Stimulated activated CD4-positive, alpha-beta T cell treated with anti-CD3 and anti-CD28 coated beads, Interleukin-4, amount 100 ng/mL, for 1 hour (primary cell): ENCODE measurements around the gene TNRC6C.
"Not testable (repeated sequence)": the region's sequence is repeated elsewhere in the genome, so short reads cannot be mapped to it uniquely, and the experiment has no call there.

Experiments used
- DNase-seq: peaks from one replicate; pipeline ENCODE4 v3.0.0-alpha.2; 2020

TNRC6C gene

GRCh38 chr17:78049609-78050008 lies 91.1 kb downstream of the TNRC6C start:
- no peak for DNase-seq

GRCh38 chr17:78051186-78051972 lies 92.9 kb downstream of the TNRC6C start:
- DNase-seq, result no peak

GRCh38 chr17:78053777-78054468 lies 95.4 kb downstream of the TNRC6C start:
- no peak for DNase-seq

- no peak for DNase-seq
These were observed 98.7 kb downstream of the TNRC6C start for GRCh38 chr17:78057113-78057740.

GRCh38 chr17:78058001-78058400 lies 99.5 kb downstream of the TNRC6C start:
- DNase-seq, result no peak

GRCh38 chr17:78058581-78058980 lies 100.1 kb downstream of the TNRC6C start:
- no peak for DNase-seq

GRCh38 chr17:78062596-78062995 lies 104.1 kb downstream of the TNRC6C start:
- DNase-seq, result no peak

GRCh38 chr17:78063489-78063888 lies 105.0 kb downstream of the TNRC6C start:
- no peak for DNase-seq

- no peak for DNase-seq
These were observed 106.2 kb downstream of the TNRC6C start for GRCh38 chr17:78064708-78065107.

GRCh38 chr17:78066976-78067375 lies 108.5 kb downstream of the TNRC6C start:
- DNase-seq, result not testable (repeated sequence)

GRCh38 chr17:78069695-78070094 lies 111.2 kb downstream of the TNRC6C start:
- DNase-seq, result no peak

GRCh38 chr17:78072961-78073360 lies 114.5 kb downstream of the TNRC6C start:
- DNase-seq, result no peak

GRCh38 chr17:78075011-78075410 lies 116.5 kb downstream of the TNRC6C start:
- no peak for DNase-seq

GRCh38 chr17:78075545-78075944 lies 117.0 kb downstream of the TNRC6C start:
- DNase-seq, result no peak

GRCh38 chr17:78079253-78079652 lies 120.8 kb downstream of the TNRC6C start:
- DNase-seq, result no peak

- no peak for DNase-seq
These were observed 123.0 kb downstream of the TNRC6C start for GRCh38 chr17:78081551-78081950.

- DNase-seq, result not testable (repeated sequence)
These were observed 123.9 kb downstream of the TNRC6C start for GRCh38 chr17:78082355-78082872.

GRCh38 chr17:78082988-78083387 lies 124.5 kb downstream of the TNRC6C start:
- no peak for DNase-seq

GRCh38 chr17:78086740-78087139 lies 128.2 kb downstream of the TNRC6C start:
- no peak for DNase-seq

GRCh38 chr17:78088529-78088928 lies 130.0 kb downstream of the TNRC6C start:
- DNase-seq, result no peak

- no peak for DNase-seq
These were observed 131.2 kb downstream of the TNRC6C start for GRCh38 chr17:78089576-78090281.

GRCh38 chr17:78092794-78093324 lies 134.4 kb downstream of the TNRC6C start:
- no peak for DNase-seq

- DNase-seq, result no peak
These were observed 136.5 kb downstream of the TNRC6C start for GRCh38 chr17:78095035-78095434.
